ENCODE measurements around the gene GRM7. TPM values are rescaled to one million over a fixed set of nuclear protein-coding genes. Genes with fewer than 3 reads are reported as not detected.

The GRM7 gene
- total and polyA plus RNA-seq, 2 donors, result 0.14 to 1.7 TPM

- Histone ChIP-seq H3K4me1 (ENCODE audit: control insufficient read depth in 2 of 2, insufficient read depth in 2 of 2, low read length in 2 of 2) (no peaks in the 10 kb centered on the region), H3K27me3 (ENCODE audit: control insufficient read depth in 2 of 2, insufficient read depth in 1 of 2, low read length in 1 of 2) (no peaks in the 10 kb centered on the region), H3K36me3 (ENCODE audit: control insufficient read depth in 2 of 2, insufficient read depth in 2 of 2, low read length in 1 of 2) (no peaks in the 10 kb centered on the region), H3K4me3 (ENCODE audit: low read length in 2 of 2) (no peak overlapping the region), H3K9me3 (ENCODE audit: control insufficient read depth in 2 of 2, insufficient read depth in 1 of 2, low read length in 1 of 2) (no peaks in the 10 kb centered on the region), H3K27ac (ENCODE audit: low read depth in 1 of 2, low read length in 1 of 2) (no peak overlapping the region)
- 94% methylated on average over 2 of the region's 2 CpGs for WGBS
- no peak for DNase-seq (ENCODE audit: low read depth in 6 of 9, low spot score in 9 of 9)
Measured at GRCh38 chr3:7346364-7346763, 485.4 kb downstream of the GRM7 start.

DNA sequence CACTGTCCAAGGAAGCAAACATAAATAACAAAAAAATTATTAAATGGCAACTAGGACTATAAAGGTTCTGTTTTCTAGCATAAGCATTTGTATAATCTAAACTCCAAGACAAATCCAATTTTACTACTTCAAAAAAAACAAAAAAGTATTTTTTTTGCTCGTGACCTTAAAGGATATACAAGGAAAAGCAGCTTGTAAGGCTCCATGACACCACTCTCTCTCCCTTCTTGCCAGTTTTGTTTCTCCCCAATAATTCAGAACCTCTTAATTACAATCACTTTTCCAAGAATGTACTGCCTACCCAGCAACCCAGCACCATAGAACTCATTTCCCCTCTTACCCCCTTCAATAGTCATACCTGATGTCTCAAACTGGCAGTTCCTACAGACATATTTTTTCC, 496.2 kb downstream of the GRM7 start:
- Histone ChIP-seq H3K9me3 (ENCODE audit: control insufficient read depth in 2 of 2, insufficient read depth in 1 of 2, low read length in 1 of 2) (no peaks in the 10 kb centered on the region), H3K4me1 (ENCODE audit: control insufficient read depth in 2 of 2, insufficient read depth in 2 of 2, low read length in 2 of 2) (no peaks in the 10 kb centered on the region), H3K27ac (ENCODE audit: low read depth in 1 of 2, low read length in 1 of 2) (no peak overlapping the region), H3K4me3 (ENCODE audit: low read length in 2 of 2) (no peak overlapping the region), H3K36me3 (ENCODE audit: control insufficient read depth in 2 of 2, insufficient read depth in 2 of 2, low read length in 1 of 2) (no peaks in the 10 kb centered on the region), H3K27me3 (ENCODE audit: control insufficient read depth in 2 of 2, insufficient read depth in 1 of 2, low read length in 1 of 2) (no peaks in the 10 kb centered on the region)
- DNase-seq (ENCODE audit: low read depth in 6 of 9, low spot score in 9 of 9), result no peak
- WGBS, result 89% methylated on average over 1 of the region's 1 CpG

DNA sequence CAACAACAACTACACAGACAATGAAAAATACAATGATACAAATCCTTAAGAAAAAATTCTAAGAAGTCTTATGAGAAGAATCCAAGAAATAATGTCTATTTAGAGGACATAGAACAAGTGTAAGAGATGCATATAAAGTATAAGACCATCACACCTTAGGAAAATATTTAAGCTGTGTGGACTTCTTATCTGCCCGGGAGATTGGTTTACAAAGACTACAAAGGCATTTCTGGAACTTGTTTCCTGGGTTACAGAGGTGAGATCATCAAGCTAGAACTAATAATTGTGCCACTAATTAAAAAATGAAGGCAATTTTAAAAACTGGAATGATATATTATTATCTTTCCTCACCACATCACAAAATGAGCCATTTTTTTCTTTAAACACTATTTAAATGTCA, 507.1 kb downstream of the GRM7 start:
- WGBS, result 93% methylated on average over 1 of the region's 1 CpG
- no peaks in the 10 kb centered on the region for H3K9me3 ChIP-seq (ENCODE audit: control insufficient read depth in 2 of 2, insufficient read depth in 1 of 2, low read length in 1 of 2)
- H3K27ac ChIP-seq (ENCODE audit: low read depth in 1 of 2, low read length in 1 of 2), result no peak overlapping the region
- H3K27me3 ChIP-seq (ENCODE audit: control insufficient read depth in 2 of 2, insufficient read depth in 1 of 2, low read length in 1 of 2), result no peaks in the 10 kb centered on the region
- no peak for DNase-seq (ENCODE audit: low read depth in 6 of 9, low spot score in 9 of 9)
- no peaks in the 10 kb centered on the region for H3K4me1 ChIP-seq (ENCODE audit: control insufficient read depth in 2 of 2, insufficient read depth in 2 of 2, low read length in 2 of 2)
- H3K4me3 ChIP-seq (ENCODE audit: low read length in 2 of 2), result no peak overlapping the region
- no peaks in the 10 kb centered on the region for H3K36me3 ChIP-seq (ENCODE audit: control insufficient read depth in 2 of 2, insufficient read depth in 2 of 2, low read length in 1 of 2)

- H3K36me3 ChIP-seq (ENCODE audit: control insufficient read depth in 2 of 2, insufficient read depth in 2 of 2, low read length in 1 of 2), result no peaks in the 10 kb centered on the region
- H3K9me3 ChIP-seq (ENCODE audit: control insufficient read depth in 2 of 2, insufficient read depth in 1 of 2, low read length in 1 of 2), result no peaks in the 10 kb centered on the region
- H3K27ac ChIP-seq (ENCODE audit: low read depth in 1 of 2, low read length in 1 of 2), result no peak overlapping the region
- H3K27me3 ChIP-seq (ENCODE audit: control insufficient read depth in 2 of 2, insufficient read depth in 1 of 2, low read length in 1 of 2), result no peaks in the 10 kb centered on the region
- no peak overlapping the region for H3K4me3 ChIP-seq (ENCODE audit: low read length in 2 of 2)
- DNase-seq (ENCODE audit: low read depth in 6 of 9, low spot score in 9 of 9), result no peak
- no peaks in the 10 kb centered on the region for H3K4me1 ChIP-seq (ENCODE audit: control insufficient read depth in 2 of 2, insufficient read depth in 2 of 2, low read length in 2 of 2)
- WGBS, result 95% methylated on average over 2 of the region's 2 CpGs
Measured at GRCh38 chr3:7368597-7368996, 507.7 kb downstream of the GRM7 start.

DNA sequence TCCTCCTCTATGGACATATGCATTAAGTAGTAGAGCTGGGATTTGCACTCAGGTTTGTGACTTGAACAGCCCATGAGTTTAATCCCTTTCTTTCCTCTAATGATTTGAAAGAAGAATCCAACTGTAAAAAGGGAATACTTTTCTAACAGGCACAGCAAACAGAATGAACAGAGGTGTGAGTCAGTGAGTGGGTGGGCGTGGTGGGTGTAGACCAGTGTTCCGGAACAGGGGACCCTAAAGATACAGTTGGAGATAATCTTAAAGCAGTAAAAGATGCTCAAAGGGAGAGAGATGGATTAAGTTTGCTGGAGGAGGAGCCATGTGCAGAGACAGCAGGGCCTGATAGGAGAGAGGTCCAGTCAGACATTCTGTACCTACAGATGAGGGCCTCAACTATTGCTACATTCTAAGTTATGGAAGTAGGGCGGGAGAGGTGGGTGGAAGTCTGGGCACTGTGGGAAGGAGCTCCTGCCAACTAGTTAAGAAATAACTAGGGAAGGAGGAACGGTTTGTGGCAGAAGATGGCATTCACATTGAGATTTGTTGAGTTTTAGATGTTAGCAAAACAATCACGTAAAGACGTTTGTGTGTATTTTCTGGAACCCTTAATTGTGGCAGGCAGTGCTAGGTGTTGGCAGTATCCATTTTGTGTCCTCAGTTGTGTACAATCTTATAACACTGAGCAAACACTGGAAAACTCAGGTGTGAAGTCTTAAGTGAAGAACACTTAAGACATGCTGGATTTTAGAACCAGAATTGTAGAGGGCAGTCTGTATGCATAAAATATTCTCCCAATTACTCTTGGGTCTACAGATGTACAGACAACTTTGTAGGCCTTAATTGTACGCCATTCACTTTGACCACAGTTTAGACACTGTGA, 511.0 kb downstream of the GRM7 start:
- DNase-seq (ENCODE audit: low read depth in 6 of 9, low spot score in 9 of 9), result no peak
- Histone ChIP-seq H3K27ac (ENCODE audit: low read depth in 1 of 2, low read length in 1 of 2) (no peak overlapping the region), H3K36me3 (ENCODE audit: control insufficient read depth in 2 of 2, insufficient read depth in 2 of 2, low read length in 1 of 2) (no peaks in the 10 kb centered on the region), H3K4me1 (ENCODE audit: control insufficient read depth in 2 of 2, insufficient read depth in 2 of 2, low read length in 2 of 2) (no peaks in the 10 kb centered on the region), H3K4me3 (ENCODE audit: low read length in 2 of 2) (no peak overlapping the region), H3K9me3 (ENCODE audit: control insufficient read depth in 2 of 2, insufficient read depth in 1 of 2, low read length in 1 of 2) (no peaks in the 10 kb centered on the region), H3K27me3 (ENCODE audit: control insufficient read depth in 2 of 2, insufficient read depth in 1 of 2, low read length in 1 of 2) (no peaks in the 10 kb centered on the region)
- WGBS, result 75% methylated on average over 7 of the region's 7 CpGs

GRCh38 chr3:7377103-7377502, 516.2 kb downstream of the GRM7 start:
- no peak overlapping the region for H3K27ac ChIP-seq (ENCODE audit: low read depth in 1 of 2, low read length in 1 of 2)
- no peaks in the 10 kb centered on the region for H3K9me3 ChIP-seq (ENCODE audit: control insufficient read depth in 2 of 2, insufficient read depth in 1 of 2, low read length in 1 of 2)
- H3K4me1 ChIP-seq (ENCODE audit: control insufficient read depth in 2 of 2, insufficient read depth in 2 of 2, low read length in 2 of 2), result no peaks in the 10 kb centered on the region
- WGBS, result over 99% methylated on average over 2 of the region's 2 CpGs
- no peak for DNase-seq (ENCODE audit: low read depth in 6 of 9, low spot score in 9 of 9)
- no peaks in the 10 kb centered on the region for H3K36me3 ChIP-seq (ENCODE audit: control insufficient read depth in 2 of 2, insufficient read depth in 2 of 2, low read length in 1 of 2)
- no peak overlapping the region for H3K4me3 ChIP-seq (ENCODE audit: low read length in 2 of 2)
- no peaks in the 10 kb centered on the region for H3K27me3 ChIP-seq (ENCODE audit: control insufficient read depth in 2 of 2, insufficient read depth in 1 of 2, low read length in 1 of 2)

- H3K27me3 ChIP-seq (ENCODE audit: control insufficient read depth in 2 of 2, insufficient read depth in 1 of 2, low read length in 1 of 2), result no peaks in the 10 kb centered on the region
- H3K4me3 ChIP-seq (ENCODE audit: low read length in 2 of 2), result no peak overlapping the region
- H3K9me3 ChIP-seq (ENCODE audit: control insufficient read depth in 2 of 2, insufficient read depth in 1 of 2, low read length in 1 of 2), result no peaks in the 10 kb centered on the region
- H3K4me1 ChIP-seq (ENCODE audit: control insufficient read depth in 2 of 2, insufficient read depth in 2 of 2, low read length in 2 of 2), result no peaks in the 10 kb centered on the region
- DNase-seq (ENCODE audit: low read depth in 6 of 9, low spot score in 9 of 9), result no peak
- H3K36me3 ChIP-seq (ENCODE audit: control insufficient read depth in 2 of 2, insufficient read depth in 2 of 2, low read length in 1 of 2), result no peaks in the 10 kb centered on the region
- no peak overlapping the region for H3K27ac ChIP-seq (ENCODE audit: low read depth in 1 of 2, low read length in 1 of 2)
Measured at GRCh38 chr3:7381741-7382140, 520.8 kb downstream of the GRM7 start.

DNA sequence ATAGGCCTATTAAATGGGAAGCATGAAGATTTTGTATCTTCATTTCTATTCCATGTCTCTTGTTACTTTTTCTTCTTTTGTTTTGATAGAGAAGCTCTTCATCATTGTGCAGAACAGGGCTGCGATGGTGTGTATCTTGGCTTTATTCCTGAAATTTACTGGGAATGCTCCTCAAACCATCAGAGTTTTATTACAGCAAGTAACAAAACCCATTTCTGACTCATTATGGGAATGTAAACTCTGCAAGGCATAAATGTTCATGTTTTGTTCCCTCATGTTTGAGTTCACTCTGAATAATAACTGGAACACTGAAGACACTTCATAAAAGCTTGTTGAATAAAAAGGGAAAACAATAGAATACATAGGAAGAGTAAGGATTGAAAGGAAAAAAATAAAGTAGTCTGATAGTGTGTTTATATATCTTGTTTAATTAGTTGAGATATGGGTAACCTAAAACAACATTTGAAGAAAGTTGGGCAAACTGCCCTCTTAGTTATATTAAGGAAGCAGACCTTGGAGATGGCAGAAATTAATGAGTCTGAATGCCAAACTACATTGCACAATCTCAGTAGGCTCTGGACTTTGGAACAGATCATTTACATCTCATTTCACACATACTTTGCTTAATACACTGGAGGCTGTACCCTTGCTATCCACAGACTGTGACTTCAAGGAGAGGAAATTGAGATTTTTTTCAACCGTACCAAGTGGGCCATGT, 521.5 kb downstream of the GRM7 start:
- H3K4me3 ChIP-seq (ENCODE audit: low read length in 2 of 2), result no peak overlapping the region
- H3K9me3 ChIP-seq (ENCODE audit: control insufficient read depth in 2 of 2, insufficient read depth in 1 of 2, low read length in 1 of 2), result no peaks in the 10 kb centered on the region
- 95% methylated on average over 2 of the region's 2 CpGs for WGBS
- DNase-seq (ENCODE audit: low read depth in 6 of 9, low spot score in 9 of 9), result peak in 1 of 9 donors; percentile 16
- H3K4me1 ChIP-seq (ENCODE audit: control insufficient read depth in 2 of 2, insufficient read depth in 2 of 2, low read length in 2 of 2), result no peaks in the 10 kb centered on the region
- no peaks in the 10 kb centered on the region for H3K36me3 ChIP-seq (ENCODE audit: control insufficient read depth in 2 of 2, insufficient read depth in 2 of 2, low read length in 1 of 2)
- no peaks in the 10 kb centered on the region for H3K27me3 ChIP-seq (ENCODE audit: control insufficient read depth in 2 of 2, insufficient read depth in 1 of 2, low read length in 1 of 2)
- no peak overlapping the region for H3K27ac ChIP-seq (ENCODE audit: low read depth in 1 of 2, low read length in 1 of 2)

DNA sequence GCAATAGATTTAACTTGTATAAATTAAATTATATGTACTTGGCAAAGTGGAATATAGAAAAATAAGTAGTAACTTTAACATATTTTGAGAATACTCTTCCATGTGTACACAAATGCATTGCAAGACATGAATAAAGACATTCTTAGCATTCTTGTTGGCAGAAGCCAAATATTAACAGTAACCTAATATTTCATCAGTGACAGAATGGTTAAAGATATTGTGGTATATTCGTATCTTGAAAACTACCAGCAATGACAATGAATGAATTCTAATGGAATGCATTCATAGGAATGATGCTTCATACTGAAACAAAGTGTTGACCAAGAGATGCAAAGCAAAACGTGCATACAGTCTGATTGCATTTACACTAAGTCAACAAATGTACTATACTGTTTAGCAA, 524.7 kb downstream of the GRM7 start:
- Histone ChIP-seq H3K36me3 (ENCODE audit: control insufficient read depth in 2 of 2, insufficient read depth in 2 of 2, low read length in 1 of 2) (no peaks in the 10 kb centered on the region), H3K4me3 (ENCODE audit: low read length in 2 of 2) (no peak overlapping the region), H3K4me1 (ENCODE audit: control insufficient read depth in 2 of 2, insufficient read depth in 2 of 2, low read length in 2 of 2) (no peaks in the 10 kb centered on the region), H3K27me3 (ENCODE audit: control insufficient read depth in 2 of 2, insufficient read depth in 1 of 2, low read length in 1 of 2) (no peaks in the 10 kb centered on the region), H3K9me3 (ENCODE audit: control insufficient read depth in 2 of 2, insufficient read depth in 1 of 2, low read length in 1 of 2) (no peaks in the 10 kb centered on the region), H3K27ac (ENCODE audit: low read depth in 1 of 2, low read length in 1 of 2) (no peak overlapping the region)
- DNase-seq (ENCODE audit: low read depth in 6 of 9, low spot score in 9 of 9), result no peak
- WGBS, result 92% methylated on average over 2 of the region's 2 CpGs

All from thymus (tissue), 11 donors.